ENCODE measurements around the gene ZNF107. TPM values are rescaled to one million over a fixed set of nuclear protein-coding genes. Genes with fewer than 3 reads are reported as not detected.
"Not testable (repeated sequence)": the region's sequence is repeated elsewhere in the genome, so short reads cannot be mapped to it uniquely, and the experiment has no call there.

ZNF107 gene
- total and polyA plus RNA-seq, 12 donors: 2.3 to 16.5 (median 10.0) TPM

- Histone ChIP-seq H3K27me3 (no peaks in the 10 kb centered on the region), H3K4me1 (replicated peaks in 1 of 2) (peaks cover 0 to 9% of the 10 kb centered on the region in 2 donors), H3K27ac (no peak overlapping the region), H3K36me3 (replicated peaks in 1 of 2) (peaks cover 0 to 25% of the 10 kb centered on the region in 2 donors), H3K4me3 (no peak overlapping the region), H3K9me3 (replicated peaks in 1 of 3) (no peaks in the 10 kb centered on the region)
- 90 to 100% (median 97%) methylated on average over 1 of the region's 1 CpG for WGBS, 4 donors
- TF ChIP-seq CTCF (IDR thresholded peaks at IDR 0.05) (no peak), POLR2A (IDR thresholded peaks at IDR 0.05) (no peak)
- intact Hi-C loops (cut with DNase I): no loop called here
- DNase-seq: no peak
These were observed 21.3 kb downstream of the ZNF107 start for GRCh38 chr7:64687249-64687648.

GRCh38 chr7:64688988-64689387 is 23.1 kb downstream of the ZNF107 start:
- H3K27ac ChIP-seq: peak overlapping the region in 3 of 5 donors; percentile 34 to 57 (median 55)
- no peaks in the 10 kb centered on the region for H3K27me3 ChIP-seq
- TF ChIP-seq CTCF (IDR thresholded peaks at IDR 0.05) (no peak), POLR2A (IDR thresholded peaks at IDR 0.05) (no peak)
- H3K4me1 ChIP-seq (replicated peaks in 1 of 2): peaks cover 0 to 9% of the 10 kb centered on the region in 2 donors
- intact Hi-C loops (cut with DNase I): no loop called here
- 80 to 99% (median 95%) methylated on average over 2 of the region's 2 CpGs for WGBS, 4 donors
- H3K9me3 ChIP-seq (replicated peaks in 1 of 3): no peaks in the 10 kb centered on the region
- peaks cover 0 to 22% of the 10 kb centered on the region in 2 donors for H3K36me3 ChIP-seq (replicated peaks in 1 of 2)
- DNase-seq: no peak
- H3K4me3 ChIP-seq: peak overlapping the region in 1 of 4 donors; percentile 8

GRCh38 chr7:64691831-64692230 is 25.9 kb downstream of the ZNF107 start:
- Histone ChIP-seq H3K36me3 (replicated peaks in 1 of 2) (peaks cover 0 to 18% of the 10 kb centered on the region in 2 donors), H3K27me3 (no peaks in the 10 kb centered on the region), H3K9me3 (replicated peaks in 1 of 3) (no peaks in the 10 kb centered on the region), H3K4me3 (no peak overlapping the region), H3K4me1 (replicated peaks in 1 of 2) (peaks cover 0 to 9% of the 10 kb centered on the region in 2 donors), H3K27ac (no peak overlapping the region)
- TF ChIP-seq POLR2A (IDR thresholded peaks at IDR 0.05) (no peak), CTCF (IDR thresholded peaks at IDR 0.05) (no peak)
- no peak for DNase-seq
- intact Hi-C loops (cut with DNase I): no loop called here

- WGBS, 4 donors: 96 to 100% (median 98%) methylated on average over 12 of the region's 12 CpGs
- H3K36me3 ChIP-seq (replicated peaks in 1 of 2); H3K9me3 ChIP-seq (replicated peaks in 1 of 3); intact Hi-C loops (cut with DNase I); H3K4me1 ChIP-seq (replicated peaks in 1 of 2); DNase-seq; H3K4me3 ChIP-seq; H3K27ac ChIP-seq; H3K27me3 ChIP-seq: not testable (repeated sequence)
These were observed 31.9 kb downstream of the ZNF107 start for GRCh38 chr7:64697863-64698262.

GRCh38 chr7:64706625-64707292 is 40.8 kb downstream of the ZNF107 start:
- H3K27ac ChIP-seq: no peak overlapping the region
- no peaks in the 10 kb centered on the region for H3K4me1 ChIP-seq (replicated peaks in 1 of 2)
- TF ChIP-seq CTCF (IDR thresholded peaks at IDR 0.05) (no peak), POLR2A (IDR thresholded peaks at IDR 0.05) (no peak)
- no peaks in the 10 kb centered on the region for H3K27me3 ChIP-seq
- intact Hi-C loops (cut with DNase I): no loop called here
- H3K4me3 ChIP-seq: no peak overlapping the region
- no peak for DNase-seq
- H3K36me3 ChIP-seq (replicated peaks in 1 of 2): no peaks in the 10 kb centered on the region
- 96 to 98% (median 96%) methylated on average over 2 of the region's 2 CpGs for WGBS, 4 donors
- peaks cover 4 to 69% (median 13%) of the 10 kb centered on the region in 3 donors for H3K9me3 ChIP-seq (replicated peaks in 1 of 3)

DNA sequence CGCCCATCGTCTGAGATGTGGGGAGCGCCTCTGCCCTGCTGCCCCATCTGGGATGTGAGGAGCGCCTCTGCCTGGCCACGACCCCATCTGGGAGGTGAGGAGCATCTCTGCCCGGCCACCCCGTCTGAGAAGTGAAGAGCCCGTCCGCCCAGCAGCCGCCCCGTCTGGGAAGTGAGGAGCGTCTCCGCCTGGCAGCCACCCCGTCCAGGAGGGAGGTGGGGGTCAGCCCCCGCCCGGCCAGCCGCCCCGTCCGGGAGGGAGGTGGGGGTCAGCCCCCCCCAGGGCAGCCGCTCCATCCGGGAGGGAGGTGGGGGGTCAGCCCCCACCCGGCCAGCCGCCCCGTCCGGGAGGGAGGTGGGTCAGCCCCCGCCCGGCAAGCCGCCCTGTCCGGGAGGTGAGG is 52.0 kb downstream of the ZNF107 start:
- WGBS, 4 donors: 96 to 100% (median 96%) methylated on average over 14 to 29 of the region's 29 CpGs; no CpG with 5 or more reads in 1 of the 4 donors
- not testable (repeated sequence) for H3K27ac ChIP-seq

More for the DNA sequence above, 52.0 kb downstream of the ZNF107 start:
- intact Hi-C loops (cut with DNase I); H3K27me3 ChIP-seq; H3K4me3 ChIP-seq; DNase-seq; H3K36me3 ChIP-seq (replicated peaks in 1 of 2); H3K4me1 ChIP-seq (replicated peaks in 1 of 2): not testable (repeated sequence)
- H3K9me3 ChIP-seq (replicated peaks in 1 of 3): peaks cover 0 to 27% (median 12%) of the 10 kb centered on the region in 3 donors

Measured in adrenal gland (tissue), 12 donors.